AG04450 (cell line): ENCODE data around the gene HSPB8. TPM values are rescaled to one million over a fixed set of nuclear protein-coding genes. Genes with fewer than 3 reads are reported as not detected.

Experiments used
- CTCF ChIA-PET: fragments of 300-600, 350-600 bp; formaldehyde crosslinking; extraction: SDS; loops from one replicate; lab custom pipeline; 2022; ENCODE audit warnings: antibody characterized with exemption, inconsistent platforms; lab: Charles Lee
- POLR2A ChIA-PET: fragments of 350-600 bp; formaldehyde crosslinking; extraction: SDS; loops from one replicate; lab custom pipeline; 2021; ENCODE audit warnings: antibody characterized with exemption, inconsistent platforms; lab: Yijun Ruan, JAX
- DNase-seq: peaks from one replicate; pipeline ENCODE4 v3.0.0-alpha.2; 2011; ENCODE audit warnings: low read depth, low spot score
- H3K27ac ChIP-seq: one replicate; pipeline ENCODE4 v1.5.1; 2012; ENCODE audit warnings: low read depth, low read length, control low read depth
- H3K27me3 ChIP-seq: one replicate; pipeline ENCODE4 v1.6.0; 2012; ENCODE audit warnings: low read length; ENCODE audit not compliant: control insufficient read depth, insufficient read depth
- H3K4me3 ChIP-seq: 2 replicates; pipeline ENCODE4 v1.5.1; 2011; ENCODE audit warnings: mild to moderate bottlenecking, low read depth, low read length, control low read depth
- H3K9me3 ChIP-seq: 2 replicates; pipeline ENCODE4 v1.5.1; 2012; ENCODE audit warnings: low read length; ENCODE audit not compliant: control insufficient read depth, insufficient read depth
- CTCF ChIP-seq: IDR thresholded peaks from 2 replicates; pipeline ENCODE4 v1.5.1; 2011; ENCODE audit warnings: low read depth, low read length, control low read depth, inconsistent platforms
- polyA plus RNA-seq: library from polyadenylated mRNA; depleted of rRNA; stranded (reverse); fragments of >200 nt; gene quantifications from 2 replicates; pipeline ENCODE4 v1.2.3, GENCODE V29; 2011

Gene HSPB8
- polyA plus RNA-seq, 1 experiment, result 34.3 TPM

- ChIA-PET POLR2A (no interaction called here), CTCF (interaction anchor here (1.1 to 1.2 kb wide), 2 partner anchors 20 to 22 kb away, joined by 3 read pairs; no protein-coding TSS in a partner anchor)
- Histone ChIP-seq H3K27me3 (no peaks in the 10 kb centered on the region), H3K9me3 (no peaks in the 10 kb centered on the region), H3K4me3 (no peak overlapping the region), H3K27ac (no peak overlapping the region)
- TF ChIP-seq CTCF, result no peak
- no peak for DNase-seq
Observed at GRCh38 chr12:119136811-119137410, 41.8 kb upstream of the HSPB8 start.

GRCh38 chr12:119139448-119139847 lies 39.3 kb upstream of the HSPB8 start:
- CTCF ChIA-PET, result no interaction called here
- no peak overlapping the region for H3K27ac ChIP-seq
- TF ChIP-seq CTCF, result no peak
- no peaks in the 10 kb centered on the region for H3K9me3 ChIP-seq
- H3K4me3 ChIP-seq, result no peak overlapping the region
- DNase-seq, result no peak
- no peaks in the 10 kb centered on the region for H3K27me3 ChIP-seq
- POLR2A ChIA-PET, result no interaction called here

- Histone ChIP-seq H3K9me3 (no peaks in the 10 kb centered on the region), H3K4me3 (no peak overlapping the region), H3K27ac (no peak overlapping the region), H3K27me3 (peaks cover 3% of the 10 kb centered on the region)
- no peak for TF ChIP-seq CTCF
- CTCF ChIA-PET, result no interaction called here
- no peak for DNase-seq
- POLR2A ChIA-PET, result no interaction called here
Observed at GRCh38 chr12:119145367-119145766, 33.4 kb upstream of the HSPB8 start.

- Histone ChIP-seq H3K4me3 (no peak overlapping the region), H3K9me3 (peaks cover 9% of the 10 kb centered on the region), H3K27ac (no peak overlapping the region), H3K27me3 (peaks cover 3% of the 10 kb centered on the region)
- CTCF ChIA-PET, result no interaction called here
- DNase-seq, result no peak
- POLR2A ChIA-PET, result no interaction called here
- no peak for TF ChIP-seq CTCF
Observed at GRCh38 chr12:119147847-119148448, 30.8 kb upstream of the HSPB8 start.

- CTCF ChIA-PET, result no interaction called here
- no peak overlapping the region for H3K27ac ChIP-seq
- no peak overlapping the region for H3K4me3 ChIP-seq
- peaks cover 15% of the 10 kb centered on the region for H3K9me3 ChIP-seq
- DNase-seq, result no peak
- TF ChIP-seq CTCF, result no peak
- H3K27me3 ChIP-seq, result peaks cover 3% of the 10 kb centered on the region
- POLR2A ChIA-PET, result no interaction called here
Observed at GRCh38 chr12:119149270-119149669, 29.5 kb upstream of the HSPB8 start.
